SK-N-SH (cell line): ENCODE measurements around the gene GFI1B.

ENCODE experiments used
- ELF1 ChIP-seq: IDR thresholded peaks from 2 replicates; pipeline ENCODE4 v1.4.0; 2012
- JUND ChIP-seq: IDR thresholded peaks from 2 replicates; pipeline ENCODE4 v1.4.0; 2012
- POLR2AphosphoS5 ChIP-seq: IDR thresholded peaks from 2 replicates; pipeline ENCODE4 v1.6.1; 2012; ENCODE audit warnings: low read depth, low read length
- SIN3A ChIP-seq: IDR thresholded peaks from 2 replicates; pipeline ENCODE4 v1.6.1; 2012; ENCODE audit warnings: low read depth, mild to moderate bottlenecking, low read length, moderate library complexity, borderline replicate concordance
- TAF1 ChIP-seq: IDR thresholded peaks from 2 replicates; pipeline ENCODE4 v1.6.1; 2012; ENCODE audit warnings: low read depth, mild to moderate bottlenecking, low read length, moderate library complexity, borderline replicate concordance
- TF ChIP-seq, protein P1 (sequence below): fragments of 200-600 bp; sonication (generic); IDR thresholded peaks from 2 replicates; pipeline ENCODE4 v1.6.1; 2017; ENCODE audit warnings: antibody characterized with exemption, mild to moderate bottlenecking, moderate library complexity

DNA sequence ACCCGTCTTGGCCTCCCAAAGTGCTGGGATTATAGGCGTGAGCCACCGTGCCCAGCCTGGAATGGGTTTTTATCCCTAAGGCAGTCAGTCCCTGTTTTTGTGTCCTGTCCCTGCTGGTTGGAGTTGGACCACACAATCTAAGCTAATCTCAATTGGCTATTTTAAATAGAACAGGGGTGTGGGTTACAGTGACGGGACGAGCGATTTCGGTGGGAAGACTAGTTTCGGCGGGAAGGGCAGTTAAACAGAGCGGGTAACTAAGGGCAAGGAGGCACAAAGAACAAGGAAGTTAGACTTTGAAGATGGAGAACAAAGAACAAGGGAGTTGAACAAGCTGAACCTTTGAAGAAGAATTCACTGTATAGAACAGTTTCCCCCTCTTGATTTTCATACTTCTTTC lies 53.7 kb downstream of the GFI1B start:
- TF ChIP-seq, protein P1, sequence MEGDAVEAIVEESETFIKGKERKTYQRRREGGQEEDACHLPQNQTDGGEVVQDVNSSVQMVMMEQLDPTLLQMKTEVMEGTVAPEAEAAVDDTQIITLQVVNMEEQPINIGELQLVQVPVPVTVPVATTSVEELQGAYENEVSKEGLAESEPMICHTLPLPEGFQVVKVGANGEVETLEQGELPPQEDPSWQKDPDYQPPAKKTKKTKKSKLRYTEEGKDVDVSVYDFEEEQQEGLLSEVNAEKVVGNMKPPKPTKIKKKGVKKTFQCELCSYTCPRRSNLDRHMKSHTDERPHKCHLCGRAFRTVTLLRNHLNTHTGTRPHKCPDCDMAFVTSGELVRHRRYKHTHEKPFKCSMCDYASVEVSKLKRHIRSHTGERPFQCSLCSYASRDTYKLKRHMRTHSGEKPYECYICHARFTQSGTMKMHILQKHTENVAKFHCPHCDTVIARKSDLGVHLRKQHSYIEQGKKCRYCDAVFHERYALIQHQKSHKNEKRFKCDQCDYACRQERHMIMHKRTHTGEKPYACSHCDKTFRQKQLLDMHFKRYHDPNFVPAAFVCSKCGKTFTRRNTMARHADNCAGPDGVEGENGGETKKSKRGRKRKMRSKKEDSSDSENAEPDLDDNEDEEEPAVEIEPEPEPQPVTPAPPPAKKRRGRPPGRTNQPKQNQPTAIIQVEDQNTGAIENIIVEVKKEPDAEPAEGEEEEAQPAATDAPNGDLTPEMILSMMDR, result no peak
- TF ChIP-seq TAF1 (no peak), POLR2AphosphoS5 (no peak), SIN3A (no peak), ELF1 (no peak), JUND (no peak)
